H9 (cell line): ENCODE data around the gene DBF4. TPM values are rescaled to one million over a fixed set of nuclear protein-coding genes. Genes with fewer than 3 reads are reported as not detected.
A peak's percentile ranks its signal among the peaks of the same experiment; 100 is the strongest.

Experiments used
- DNase-seq: peaks from one replicate; pipeline ENCODE4 v3.0.0-alpha.2; 2017
- H2AFZ ChIP-seq: one replicate; pipeline ENCODE4 v1.6.1; 2013; ENCODE audit warnings: mild to moderate bottlenecking, low read length, control low read depth, moderate library complexity
- H2AK5ac ChIP-seq: 2 replicates; pipeline ENCODE4 v1.6.1; 2013; ENCODE audit warnings: low read length, control low read depth, mixed read lengths; ENCODE audit not compliant: insufficient read length
- H2BK120ac ChIP-seq: one replicate; pipeline ENCODE4 v1.6.1; 2013; ENCODE audit warnings: low read depth, mild to moderate bottlenecking, low read length, control low read depth, inconsistent platforms; ENCODE audit not compliant: poor library complexity, severe bottlenecking
- H2BK12ac ChIP-seq: 2 replicates; pipeline ENCODE4 v1.6.1; 2013; ENCODE audit warnings: low read length, control low read depth, mixed read lengths, low read depth; ENCODE audit not compliant: insufficient read length
- H2BK15ac ChIP-seq: 2 replicates; pipeline ENCODE4 v1.6.1; 2013; ENCODE audit warnings: low read depth, low read length, control low read depth
- H2BK20ac ChIP-seq: one replicate; pipeline ENCODE4 v1.6.1; 2013; ENCODE audit warnings: low read depth, mild to moderate bottlenecking, low read length, control low read depth, inconsistent platforms; ENCODE audit not compliant: poor library complexity, severe bottlenecking
- H2BK5ac ChIP-seq: 2 replicates; pipeline ENCODE4 v1.6.1; 2013; ENCODE audit warnings: low read length, control low read depth, mixed read lengths; ENCODE audit not compliant: insufficient read length
- H3K14ac ChIP-seq: 2 replicates; pipeline ENCODE4 v1.6.1; 2013; ENCODE audit warnings: low read length, control low read depth; ENCODE audit not compliant: insufficient read depth
- H3K18ac ChIP-seq: 2 replicates; pipeline ENCODE4 v1.6.1; 2013; ENCODE audit warnings: low read depth, mild to moderate bottlenecking, mixed read lengths, low read length, control low read depth; ENCODE audit not compliant: insufficient read length
- H3K23ac ChIP-seq: 2 replicates; pipeline ENCODE4 v1.6.1; 2013; ENCODE audit warnings: low read length, control low read depth, mixed read lengths, low read depth; ENCODE audit not compliant: insufficient read length
- H3K23me2 ChIP-seq: 2 replicates; pipeline ENCODE4 v1.6.1; 2013; ENCODE audit warnings: low read depth, mild to moderate bottlenecking, mixed read lengths, low read length, control low read depth; ENCODE audit not compliant: insufficient read length, poor library complexity, severe bottlenecking
- H3K27ac ChIP-seq: 2 replicates; pipeline ENCODE4 v1.5.1; 2013; ENCODE audit warnings: low read length, control low read depth, mixed read lengths, low read depth; ENCODE audit not compliant: insufficient read length
- H3K27me3 ChIP-seq: 2 replicates; pipeline ENCODE4 v1.6.1; 2013; ENCODE audit warnings: low read length, control low read depth, inconsistent platforms; ENCODE audit not compliant: insufficient read depth
- H3K4ac ChIP-seq: 2 replicates; pipeline ENCODE4 v1.6.1; 2013; ENCODE audit warnings: low read depth, mild to moderate bottlenecking, control low read depth, inconsistent platforms, low read length, moderate library complexity
- H3K4me1 ChIP-seq: 2 replicates; pipeline ENCODE4 v1.6.1; 2013; ENCODE audit warnings: low read length, control low read depth, inconsistent platforms; ENCODE audit not compliant: insufficient read depth
- H3K4me2 ChIP-seq: 2 replicates; pipeline ENCODE4 v1.6.1; 2013; ENCODE audit warnings: low read length, control low read depth, mixed read lengths; ENCODE audit not compliant: insufficient read length, insufficient read depth
- H3K56ac ChIP-seq: 2 replicates; pipeline ENCODE4 v1.6.1; 2013; ENCODE audit warnings: low read depth, mild to moderate bottlenecking, mixed read lengths, low read length, control low read depth; ENCODE audit not compliant: insufficient read length
- H3K79me1 ChIP-seq: 2 replicates; pipeline ENCODE4 v1.6.1; 2013; ENCODE audit warnings: low read depth, mild to moderate bottlenecking, moderate library complexity, low read length, control low read depth, inconsistent platforms; ENCODE audit not compliant: insufficient read depth, poor library complexity, severe bottlenecking
- H3K79me2 ChIP-seq: 2 replicates; pipeline ENCODE4 v1.6.1; 2013; ENCODE audit warnings: low read length, control low read depth, inconsistent platforms; ENCODE audit not compliant: insufficient read depth
- H3K9ac ChIP-seq: 2 replicates; pipeline ENCODE4 v1.6.1; 2013; ENCODE audit warnings: low read length, control low read depth, mixed read lengths; ENCODE audit not compliant: insufficient read length; ENCODE audit errors: extremely low read depth
- H3K9me3 ChIP-seq: one replicate; pipeline ENCODE4 v1.6.1; 2013; ENCODE audit warnings: low read depth, low read length, inconsistent platforms; ENCODE audit not compliant: control insufficient read depth
- H3T11ph ChIP-seq: one replicate; pipeline ENCODE4 v1.6.1; 2013; ENCODE audit warnings: mild to moderate bottlenecking, low read length, control low read depth, inconsistent platforms
- H4K20me1 ChIP-seq: one replicate; pipeline ENCODE4 v1.6.1; 2013; ENCODE audit not compliant: control insufficient read depth, insufficient read length, insufficient read depth
- H4K5ac ChIP-seq: 2 replicates; pipeline ENCODE4 v1.6.1; 2013; ENCODE audit warnings: low read depth, mild to moderate bottlenecking, mixed read lengths, low read length, control low read depth; ENCODE audit not compliant: insufficient read length
- H4K8ac ChIP-seq: replicated peaks from 2 replicates; pipeline ENCODE4 v1.6.1; 2013; ENCODE audit warnings: low read length, control low read depth, mixed read lengths, low read depth; ENCODE audit not compliant: insufficient read length
- H4K91ac ChIP-seq: 2 replicates; pipeline ENCODE4 v1.6.1; 2013; ENCODE audit warnings: low read depth, mild to moderate bottlenecking, moderate library complexity, mixed read lengths, low read length, control low read depth; ENCODE audit not compliant: insufficient read length
- H3K27ac Mint-ChIP-seq, 3 experiments: 2 replicates in 2 of 3; 3 replicates in 1 of 3; pipeline ENCODE4 v1.8.0; 2020 to 2021; ENCODE audit warnings: mixed read lengths in 3 of 3, mild to moderate bottlenecking in 1 of 3, moderate library complexity in 1 of 3
- H3K27me3 Mint-ChIP-seq: 2 replicates; pipeline ENCODE4 v1.8.0; 2021; ENCODE audit warnings: low read depth, mild to moderate bottlenecking, moderate library complexity, mixed read lengths
- H3K36me3 Mint-ChIP-seq, 3 experiments: 2 replicates in 2 of 3; 3 replicates in 1 of 3; pipeline ENCODE4 v1.8.0; 2020 to 2021; ENCODE audit warnings: low read depth in 3 of 3, mixed read lengths in 3 of 3; ENCODE audit not compliant: insufficient read depth in 1 of 3
- H3K4me1 Mint-ChIP-seq, 2 experiments: 2 replicates each; pipeline ENCODE4 v1.8.0; 2020; ENCODE audit warnings: mixed read lengths in 2 of 2
- H3K4me3 Mint-ChIP-seq, 2 experiments: 2 replicates in 1 of 2; 3 replicates in 1 of 2; pipeline ENCODE4 v1.8.0; 2020 to 2021; ENCODE audit warnings: mild to moderate bottlenecking in 2 of 2, mixed read lengths in 2 of 2, moderate library complexity in 1 of 2
- H3K9me3 Mint-ChIP-seq, 2 experiments: 2 replicates in 1 of 2; 3 replicates in 1 of 2; pipeline ENCODE4 v1.8.0; 2020; ENCODE audit warnings: mild to moderate bottlenecking in 2 of 2, mixed read lengths in 2 of 2, moderate library complexity in 1 of 2
- WGBS: extraction: QIAGEN DNeasy Blood & Tissue Kit; methylation state at CpG from one replicate; pipeline ENCODE4 v1.1.7; 2013; ENCODE audit warnings: missing lambda C conversion rate, low lambda C conversion rate, mixed read lengths; ENCODE audit not compliant: insufficient read length; ENCODE audit errors: extremely low coverage; 5-methylcytosine and 5-hydroxymethylcytosine counted together
- total RNA-seq: library from RNA; stranded (reverse); gene quantifications from 2 replicates; pipeline ENCODE4 v1.2.1, GENCODE V29; 2021
- TF ChIP-seq, protein P1 (sequence below): fragments of 200-600 bp; sonication (generic); conservative IDR thresholded peaks from 3 replicates; pipeline ENCODE4 v1.8.0; 2021; ENCODE audit warnings: antibody characterized with exemption, mild to moderate bottlenecking

Gene DBF4
- total RNA-seq, 1 experiment from 2014 or later, result 75.9 TPM

DNA sequence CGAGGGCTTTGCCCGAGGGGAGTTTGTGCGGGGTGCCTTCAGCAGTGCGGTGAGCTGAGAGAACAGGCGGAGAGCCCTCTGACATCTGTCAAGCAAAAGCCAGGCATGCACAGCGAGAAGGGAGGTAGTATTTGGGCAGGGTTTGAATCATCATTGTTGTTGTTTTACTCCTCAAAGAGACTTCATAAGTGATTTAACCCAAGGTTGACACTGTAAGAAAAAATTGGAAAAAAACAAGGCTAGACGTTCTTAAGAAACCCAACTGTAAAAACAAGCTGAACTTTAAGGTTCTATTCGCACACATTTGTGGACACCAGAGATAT, 59.1 kb downstream of the DBF4 start:
- Histone ChIP-seq H3K4me2 (peak overlapping the region; percentile 87), H3K9me3 (no peaks in the 10 kb centered on the region), H4K91ac (no peak overlapping the region), H3K4ac (no peak overlapping the region), H3K79me2 (no peaks in the 10 kb centered on the region), H4K8ac (no peak overlapping the region), H4K5ac (no peak overlapping the region), H3K18ac (no peak overlapping the region), H3K9ac (no peak overlapping the region), H4K20me1 (no peaks in the 10 kb centered on the region), H3K79me1 (no peaks in the 10 kb centered on the region), H2BK5ac (no peak overlapping the region), H3K27me3 (no peaks in the 10 kb centered on the region), H3K23ac (no peak overlapping the region), H3K56ac (no peak overlapping the region), H2AFZ (no peak overlapping the region), H3K23me2 (peaks cover 10% of the 10 kb centered on the region), H2AK5ac (no peak overlapping the region), H3K14ac (no peak overlapping the region), H2BK120ac (no peak overlapping the region), H3T11ph (no peak overlapping the region), H2BK20ac (no peak overlapping the region), H3K27ac (no peak overlapping the region), H3K4me1 (no peaks in the 10 kb centered on the region), H2BK12ac (no peak overlapping the region), H2BK15ac (no peak overlapping the region)
- Mint-ChIP-seq H3K36me3 (peaks cover 6 to 10% (median 9%) of the 10 kb centered on the region in 3 experiments; a peak in 4 of 7 replicates), H3K9me3 (no peaks in the 10 kb centered on the region), H3K4me1 (peaks cover 8% of the 10 kb centered on the region in 2 experiments), H3K27me3 (peaks cover 22% of the 10 kb centered on the region), H3K27ac (no peak overlapping the region; a peak in 1 of 7 replicates), H3K4me3 (peak overlapping the region; percentile 85 to 94)
- DNase-seq, result no peak
- TF ChIP-seq, protein P1, sequence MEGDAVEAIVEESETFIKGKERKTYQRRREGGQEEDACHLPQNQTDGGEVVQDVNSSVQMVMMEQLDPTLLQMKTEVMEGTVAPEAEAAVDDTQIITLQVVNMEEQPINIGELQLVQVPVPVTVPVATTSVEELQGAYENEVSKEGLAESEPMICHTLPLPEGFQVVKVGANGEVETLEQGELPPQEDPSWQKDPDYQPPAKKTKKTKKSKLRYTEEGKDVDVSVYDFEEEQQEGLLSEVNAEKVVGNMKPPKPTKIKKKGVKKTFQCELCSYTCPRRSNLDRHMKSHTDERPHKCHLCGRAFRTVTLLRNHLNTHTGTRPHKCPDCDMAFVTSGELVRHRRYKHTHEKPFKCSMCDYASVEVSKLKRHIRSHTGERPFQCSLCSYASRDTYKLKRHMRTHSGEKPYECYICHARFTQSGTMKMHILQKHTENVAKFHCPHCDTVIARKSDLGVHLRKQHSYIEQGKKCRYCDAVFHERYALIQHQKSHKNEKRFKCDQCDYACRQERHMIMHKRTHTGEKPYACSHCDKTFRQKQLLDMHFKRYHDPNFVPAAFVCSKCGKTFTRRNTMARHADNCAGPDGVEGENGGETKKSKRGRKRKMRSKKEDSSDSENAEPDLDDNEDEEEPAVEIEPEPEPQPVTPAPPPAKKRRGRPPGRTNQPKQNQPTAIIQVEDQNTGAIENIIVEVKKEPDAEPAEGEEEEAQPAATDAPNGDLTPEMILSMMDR, result no peak
- no CpG with 5 or more reads among the region's 8 CpGs for WGBS
